Heart left ventricle (tissue), 13 donors: ENCODE results near the gene ERFL.

Experiments used
- CTCF ChIP-seq, 12 donors: fragments of 200-600 bp; sonication (generic) in 4 of 12; IDR thresholded peaks; one replicate each; pipeline versions ENCODE4 v1.5.0 to v1.8.0; 2018 to 2022; ENCODE audit warnings: antibody characterized with exemption in 12 of 12, mild to moderate bottlenecking in 5 of 12
- POLR2A ChIP-seq, 2 donors: fragments of 450-650 bp; IDR thresholded peaks; one replicate each; pipeline ENCODE4 v1.6.1; 2017; ENCODE audit warnings: antibody characterized with exemption in 2 of 2, mild to moderate bottlenecking in 2 of 2, moderate library complexity in 2 of 2
- donor health status: ischemic (EF 13 %, LVEDD 7.1; RV severe dilation, severe dysfunction).
- donor health status: DM: no; HTN: yes; CAD: no.
- donor health status: DM: no; HTN: no; CAD: no.
- donor health status: ischemic (EF 25% LVEDD 6.9; RV normal size, moderate dysfunction).
- donor health status: ischemic (EF 25% LVEDD 5.7; RV mildly dilated, moderate dysfunction).
- donor health status: ischemic (EF 35%, LVEDD 5.7; RV mildly dilated, moderate dysfunction).
- donor health status: nonischemic (EF 11% LVEDD 7.7; RV severe dilation, severe dysfunction).
- donor health status: DM: yes; HTN: yes; CAD: no.
- donor health status: PGD.
- donor health status: ischemic (EF 29% LVEDD 5.4; RV normal size, mild dysfunction).
- donor health status: nonischemic (EF 23%, LVEDD 6.1; RV moderate dilation, normal function).

DNA sequence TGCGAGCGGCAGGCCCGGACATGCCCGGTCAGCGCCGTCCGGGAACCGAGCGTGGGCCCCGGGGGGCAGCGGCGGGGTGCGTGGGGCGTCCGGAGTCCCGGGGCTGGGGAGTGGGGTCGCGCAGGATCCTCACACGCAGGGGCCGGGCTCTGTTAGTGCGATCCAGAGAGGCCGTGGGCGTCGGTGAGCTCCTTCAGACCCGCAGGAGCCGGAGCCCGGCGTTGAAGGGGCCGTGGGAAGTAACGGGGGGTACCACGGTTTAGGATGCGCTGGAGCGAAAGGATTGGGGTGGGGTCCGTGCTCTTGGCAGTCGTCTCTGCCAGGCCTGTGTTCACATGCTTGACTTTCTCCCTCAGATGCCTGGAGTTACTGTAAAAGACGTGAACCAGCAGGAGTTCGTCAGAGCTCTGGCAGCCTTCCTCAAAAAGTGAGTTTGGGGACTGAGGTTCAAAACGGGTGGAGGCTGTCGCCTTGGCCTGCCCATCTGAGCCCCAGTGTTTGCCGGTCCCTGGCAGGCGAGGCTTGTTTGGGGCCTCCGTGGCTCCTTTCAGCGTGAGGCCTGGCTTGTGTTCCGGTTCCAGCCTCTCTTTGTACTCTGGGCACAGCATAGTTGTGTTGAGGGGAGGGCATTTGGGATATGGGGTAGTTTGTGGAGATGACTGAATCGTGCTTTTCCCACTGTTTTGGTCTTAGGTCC, 67.7 kb downstream of the ERFL start:
- no peak for TF ChIP-seq POLR2A (IDR thresholded peaks at IDR 0.05)
- no peak for TF ChIP-seq CTCF (IDR thresholded peaks at IDR 0.05)
